K562 (cell line): ENCODE results near the gene CFL1. TPM values are rescaled to one million over a fixed set of nuclear protein-coding genes. Genes with fewer than 3 reads are reported as not detected.

Source experiments
- ATF3 ChIP-seq, 2 experiments: fragments of 450-650 bp in 1 of 2; sonication (generic) in 1 of 2; formaldehyde crosslinking in 1 of 2; IDR thresholded peaks in 1 of 2; conservative IDR thresholded peaks in 1 of 2; 2 replicates each; pipeline versions ENCODE4 v1.6.1 to v1.8.1; 2016 to 2023; ENCODE audit warnings: mild to moderate bottlenecking in 2 of 2, moderate library complexity in 2 of 2, inconsistent platforms in 1 of 2, missing genetic modification reagents in 1 of 2
- CBX1 ChIP-seq: sonication (generic); IDR thresholded peaks from 2 replicates; pipeline ENCODE4 v1.6.1; 2016; ENCODE audit warnings: antibody characterized with exemption, low read depth, mild to moderate bottlenecking
- E2F5 ChIP-seq: sonication (generic); formaldehyde crosslinking; IDR thresholded peaks from 2 replicates; pipeline ENCODE4 v1.8.0; 2022; ENCODE audit warnings: mild to moderate bottlenecking, missing genetic modification reagents
- FOXK1 ChIP-seq: sonication (generic); formaldehyde crosslinking; IDR thresholded peaks from 2 replicates; pipeline ENCODE4 v1.8.0; 2022; ENCODE audit warnings: missing genetic modification reagents, mild to moderate bottlenecking, borderline replicate concordance
- GTF2B ChIP-seq: IDR thresholded peaks from 2 replicates; pipeline ENCODE4 v1.6.1; 2011; ENCODE audit not compliant: insufficient read length; ENCODE audit errors: extremely low read depth
- HDAC2 ChIP-seq: fragments of 450-650 bp; IDR thresholded peaks from 2 replicates; pipeline ENCODE4 v1.6.1; 2016; ENCODE audit warnings: mild to moderate bottlenecking
- MTF1 ChIP-seq: fragments of 250-450 bp; sonication (Bioruptor Pico); IDR thresholded peaks from 2 replicates; pipeline ENCODE4 v1.9.0; 2021; ENCODE audit warnings: moderate library complexity, mild to moderate bottlenecking, inconsistent platforms, borderline replicate concordance
- MXI1 ChIP-seq: IDR thresholded peaks from 2 replicates; pipeline ENCODE4 v1.6.1; 2011; ENCODE audit warnings: low read depth, mild to moderate bottlenecking, improper control_type of control experiment, low read length
- MYBL2 ChIP-seq, 2 experiments: fragments of 450-650 bp in 1 of 2; sonication (generic) in 1 of 2; formaldehyde crosslinking in 1 of 2; IDR thresholded peaks; 2 replicates each; pipeline versions ENCODE4 v1.6.1 to v1.8.1; 2017 to 2022; ENCODE audit warnings: borderline replicate concordance in 1 of 2, inconsistent platforms in 1 of 2, low read depth in 1 of 2, mild to moderate bottlenecking in 1 of 2, missing genetic modification reagents in 1 of 2, moderate library complexity in 1 of 2
- NCOA1 ChIP-seq: fragments of 450-650 bp; IDR thresholded peaks from 2 replicates; pipeline ENCODE4 v1.6.1; 2016; ENCODE audit warnings: low read depth
- PPARD ChIP-seq: fragments of 250-450 bp; sonication (Bioruptor Pico); IDR thresholded peaks from 2 replicates; pipeline ENCODE4 v1.8.0; 2022; ENCODE audit warnings: inconsistent platforms, mild to moderate bottlenecking, moderate library complexity
- RBBP5 ChIP-seq: fragments of 200-600 bp; sonication (generic); IDR thresholded peaks from 2 replicates; pipeline ENCODE4 v1.6.1; 2012; ENCODE audit warnings: borderline replicate concordance, mild to moderate bottlenecking, low read length, control low read depth, inconsistent platforms; ENCODE audit not compliant: insufficient read depth, poor library complexity, severe bottlenecking
- RCOR1 ChIP-seq, 2 experiments: IDR thresholded peaks; 2 replicates each; pipeline ENCODE4 v1.6.1; 2012; ENCODE audit warnings: low read depth in 2 of 2, low read length in 2 of 2, borderline replicate concordance in 1 of 2, improper control_type of control experiment in 1 of 2
- USF2 ChIP-seq: sonication (generic); formaldehyde crosslinking; IDR thresholded peaks from 2 replicates; pipeline ENCODE4 v1.5.0; 2020; ENCODE audit warnings: missing genetic modification reagents
- ZBTB2 ChIP-seq: fragments of 450-650 bp; IDR thresholded peaks from 2 replicates; pipeline ENCODE4 v1.6.1; 2016; ENCODE audit warnings: antibody characterized with exemption
- ZBTB9 ChIP-seq: fragments of 450-650 bp; formaldehyde crosslinking; IDR thresholded peaks from 2 replicates; pipeline ENCODE4 v1.4.0; 2020; ENCODE audit warnings: mild to moderate bottlenecking, moderate library complexity
- ZC3H11A ChIP-seq: IDR thresholded peaks from 2 replicates; pipeline ENCODE4 v1.6.1; 2012; ENCODE audit warnings: low read depth, low read length, improper control_type of control experiment
- ZFPM2 ChIP-seq: fragments of 250-450 bp; sonication (Bioruptor Pico); IDR thresholded peaks from 2 replicates; pipeline ENCODE4 v1.5.1; 2022; ENCODE audit warnings: mild to moderate bottlenecking
- ZNF445 ChIP-seq: fragments of 250-450 bp; sonication (Bioruptor Pico); IDR thresholded peaks from 2 replicates; pipeline ENCODE4 v1.4.0; 2020; ENCODE audit warnings: low read depth, mild to moderate bottlenecking, moderate library complexity
- ZNF668 ChIP-seq: fragments of 250-450 bp; sonication (Bioruptor Pico); IDR thresholded peaks from 2 replicates; pipeline ENCODE4 v1.8.0; 2022; ENCODE audit warnings: mild to moderate bottlenecking, inconsistent platforms
- polyA plus RNA-seq, 8 experiments: library from polyadenylated mRNA; depleted of rRNA in 4 of 8; stranded (reverse) in 5 of 8; unstranded in 3 of 8; fragments of >200 nt; fragmentation: Nextera tagmentation in 2 of 8; fragmentation: Illumina TruSeq in 1 of 8; extraction: Ambion mirVana in 2 of 8; extraction: Trizol in 1 of 8; gene quantifications; 2 replicates each; pipeline versions ENCODE4 v1.2.1 to v1.2.3, GENCODE V29; 2011 to 2014; ENCODE audit warnings: inconsistent platforms in 1 of 8, missing spikeins in 1 of 8
- total RNA-seq, 7 experiments: library from RNA; depleted of rRNA in 6 of 7; stranded (reverse); fragments of >200 nt in 6 of 7; fragmentation: Illumina TruSeq in 2 of 7; extraction: Trizol in 2 of 7; gene quantifications; 2 replicates each; pipeline versions ENCODE4 v1.2.1 to v1.2.3, GENCODE V29; 2011 to 2021; ENCODE audit warnings: low replicate concordance in 1 of 7

CFL1 gene
- total and polyA plus RNA-seq, 9 of the 15 experiments (the other 6 are each of a cell fraction or from before 2014, with no cell fraction given) = 105 to 1,101 (median 859) TPM

GRCh38 chr11:65899356-65900124, 41.6 kb upstream of the CFL1 start (continued):
- TF ChIP-seq MTF1 (CRISPR knock-in tag) = no peak
- TF ChIP-seq ZNF445 (CRISPR knock-in tag) = no peak
- TF ChIP-seq ATF3 (IDR thresholded peaks at IDR 0.05) = peak; percentile 95
- TF ChIP-seq ATF3 (CRISPR knock-in tag; conservative IDR thresholded peaks at IDR 0.05) = peak; percentile 96; the same call in 1 of the 2 replicates
- TF ChIP-seq MXI1 = peak; percentile 55; the same call in 1 of the 2 replicates
- TF ChIP-seq RBBP5 = peak; percentile 72
- TF ChIP-seq PPARD (CRISPR knock-in tag) = no peak
- no peak for TF ChIP-seq ZNF668 (CRISPR knock-in tag)
- TF ChIP-seq E2F5 = no peak
- TF ChIP-seq ZC3H11A = no peak
- peak; percentile 47; the same call in 1 of the 2 replicates for TF ChIP-seq USF2
- peak; percentile 76; the same call in 1 of the 2 replicates for TF ChIP-seq ZBTB9
- no peak for TF ChIP-seq CBX1
- no peak for TF ChIP-seq RCOR1 (IDR thresholded peaks at IDR 0.05; ENCODE audit: borderline replicate concordance in 1 of 2, low read depth in 2 of 2, low read length in 2 of 2)
- TF ChIP-seq HDAC2 = peak; percentile 68
- TF ChIP-seq MYBL2 (IDR thresholded peaks at IDR 0.05; ENCODE audit: low read depth) = no peak
- TF ChIP-seq MYBL2 (CRISPR knock-in tag; IDR thresholded peaks at IDR 0.05; ENCODE audit: borderline replicate concordance) = no peak
- no peak for TF ChIP-seq ZFPM2 (CRISPR knock-in tag)
- TF ChIP-seq GTF2B = no peak
- peak; percentile 38; the same call in 1 of the 2 replicates for TF ChIP-seq ZBTB2
- TF ChIP-seq NCOA1 = no peak
- TF ChIP-seq FOXK1 (CRISPR knock-in tag) = peak; percentile 70; the same call in 1 of the 2 replicates
